Activated CD8-positive, alpha-beta T cell treated with anti-CD3 and anti-CD28 coated beads, Interleukin-2, amount 10 ng/mL, durations not matched to agents 7 days and 5 days (primary cell): ENCODE measurements around the gene ITGA7. TPM values are rescaled to one million over a fixed set of nuclear protein-coding genes. Genes with fewer than 3 reads are reported as not detected.

Experiments used
- ATAC-seq: fragments of 150-1000 bp; cut with Tn5 transposase; one replicate; pipeline ENCODE4 v1.10.0; 2021; ENCODE audit warnings: moderate library complexity
- CTCF ChIA-PET: fragments of 350-600 bp; sonication (Branson Sonifier 250); formaldehyde crosslinking; loops from one replicate; lab custom pipeline; 2021; ENCODE audit warnings: antibody characterized with exemption; lab: Charles Lee
- POLR2A ChIA-PET: fragments of 350-600 bp; sonication (Branson Sonifier 250); formaldehyde crosslinking; loops from one replicate; lab custom pipeline; 2021; ENCODE audit warnings: antibody characterized with exemption; lab: Charles Lee
- DNase-seq: peaks from one replicate; pipeline ENCODE4 v3.0.0-alpha.2; 2020
- H3K27ac Mint-ChIP-seq: one replicate; pipeline ENCODE4 v1.8.0; 2021; ENCODE audit warnings: mild to moderate bottlenecking, mixed read lengths
- H3K27me3 Mint-ChIP-seq: one replicate; pipeline ENCODE4 v1.8.0; 2021; ENCODE audit warnings: low read depth, mixed read lengths
- H3K36me3 Mint-ChIP-seq: one replicate; pipeline ENCODE4 v1.8.0; 2021; ENCODE audit warnings: low read depth, mixed read lengths
- H3K4me1 Mint-ChIP-seq: one replicate; pipeline ENCODE4 v1.8.0; 2021; ENCODE audit warnings: low read depth, mixed read lengths
- H3K4me3 Mint-ChIP-seq: one replicate; pipeline ENCODE4 v1.8.0; 2021; ENCODE audit warnings: mild to moderate bottlenecking, mixed read lengths
- H3K9me3 Mint-ChIP-seq: one replicate; pipeline ENCODE4 v1.8.0; 2022; ENCODE audit warnings: mixed read lengths; ENCODE audit not compliant: insufficient read depth
- total RNA-seq, 2 experiments: library from RNA; stranded (reverse); gene quantifications; one replicate each; pipeline ENCODE4 v1.2.3, GENCODE V29; 2021

The ITGA7 gene
- total RNA-seq, 2 experiments from 2014 or later: 2.0 to 4.2 TPM

GRCh38 chr12:55686366-55687010, 21.2 kb downstream of the ITGA7 start:
- H3K4me1 Mint-ChIP-seq: peaks cover 5% of the 10 kb centered on the region
- H3K27me3 Mint-ChIP-seq: peaks cover 9% of the 10 kb centered on the region
- no peak for ATAC-seq
- ChIA-PET POLR2A (no interaction called here), CTCF (no interaction called here)
- H3K4me3 Mint-ChIP-seq: no peak overlapping the region
- no peaks in the 10 kb centered on the region for H3K36me3 Mint-ChIP-seq
- DNase-seq: no peak
- no peaks in the 10 kb centered on the region for H3K9me3 Mint-ChIP-seq
- no peak overlapping the region for H3K27ac Mint-ChIP-seq

DNA sequence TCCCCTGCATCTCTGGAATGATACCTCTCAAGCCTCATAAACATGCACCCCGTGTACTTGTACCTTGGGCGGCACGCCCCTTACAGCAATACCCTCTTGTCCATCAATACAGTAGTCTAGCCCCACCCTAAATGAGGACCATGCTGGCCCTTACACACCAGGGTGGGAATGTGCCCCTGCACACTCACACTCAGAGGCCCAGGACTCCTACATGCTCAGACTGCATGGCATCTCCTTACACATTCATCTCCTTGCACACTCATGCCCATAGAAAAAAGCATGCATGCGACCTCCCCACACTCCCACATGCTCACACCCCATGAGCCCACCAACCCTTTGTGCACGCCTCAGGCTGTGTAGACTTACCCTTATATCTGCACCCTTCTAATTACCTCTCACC, 22.0 kb downstream of the ITGA7 start:
- Mint-ChIP-seq H3K4me1 (peaks cover 8% of the 10 kb centered on the region), H3K27ac (no peak overlapping the region), H3K9me3 (no peaks in the 10 kb centered on the region), H3K36me3 (no peaks in the 10 kb centered on the region), H3K27me3 (peaks cover 17% of the 10 kb centered on the region), H3K4me3 (no peak overlapping the region)
- CTCF ChIA-PET: no interaction called here
- POLR2A ChIA-PET: no interaction called here
- no peak for ATAC-seq
- no peak for DNase-seq

DNA sequence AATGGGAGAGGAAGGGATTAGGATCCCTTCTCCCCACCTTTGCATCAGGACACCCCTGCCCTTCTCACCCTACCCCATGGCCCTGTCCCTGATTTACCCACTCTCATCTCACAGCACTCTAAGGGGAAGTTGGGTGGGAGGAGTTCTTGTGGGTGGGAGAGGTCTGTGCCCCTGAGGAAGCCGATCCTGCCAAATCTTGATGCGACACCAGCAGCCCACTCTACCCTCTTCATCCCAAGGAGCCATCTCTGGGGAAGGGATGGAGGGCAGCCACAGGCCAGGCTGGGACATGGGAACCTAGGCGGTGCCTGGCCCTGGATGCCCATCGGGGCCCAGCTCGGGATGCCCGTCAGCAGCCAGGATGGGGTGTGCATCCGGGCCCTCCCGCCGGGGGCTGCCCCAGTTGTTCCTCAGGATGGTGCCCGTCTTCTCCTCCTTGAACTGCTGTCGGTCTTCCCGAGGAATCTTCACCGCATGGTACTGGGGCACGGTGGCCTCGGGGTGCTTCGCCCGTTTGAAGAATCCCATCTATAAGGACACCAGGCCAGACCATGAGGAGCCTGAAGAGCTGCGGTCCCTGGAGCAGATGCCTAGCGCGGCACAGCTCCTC, 22.8 kb downstream of the ITGA7 start:
- no peak overlapping the region for H3K27ac Mint-ChIP-seq
- ChIA-PET CTCF (no interaction called here), POLR2A (no interaction called here)
- no peaks in the 10 kb centered on the region for H3K36me3 Mint-ChIP-seq
- H3K4me1 Mint-ChIP-seq: peaks cover 8% of the 10 kb centered on the region
- no peak overlapping the region for H3K4me3 Mint-ChIP-seq
- ATAC-seq (no peak), DNase-seq (no peak)
- peaks cover 21% of the 10 kb centered on the region for H3K27me3 Mint-ChIP-seq
- H3K9me3 Mint-ChIP-seq: no peaks in the 10 kb centered on the region

- Mint-ChIP-seq H3K36me3 (no peaks in the 10 kb centered on the region), H3K4me1 (peaks cover 8% of the 10 kb centered on the region), H3K9me3 (no peaks in the 10 kb centered on the region), H3K27ac (no peak overlapping the region), H3K4me3 (no peak overlapping the region), H3K27me3 (peaks cover 28% of the 10 kb centered on the region)
- ATAC-seq (no peak), DNase-seq (no peak)
- ChIA-PET CTCF (interaction anchor here (0.6 to 0.9 kb wide), 2 partner anchors 23 to 407 kb away, joined by 3 to 4 read pairs; no protein-coding TSS in a partner anchor), POLR2A (no interaction called here)
Measured at GRCh38 chr12:55683676-55684075, 24.0 kb downstream of the ITGA7 start.

GRCh38 chr12:55682087-55682796, 25.5 kb downstream of the ITGA7 start:
- H3K27me3 Mint-ChIP-seq: peaks cover 29% of the 10 kb centered on the region
- ATAC-seq (no peak), DNase-seq (no peak)
- CTCF ChIA-PET: interaction anchor here (0.8 to 1.3 kb wide), 5 partner anchors 11 to 56 kb away, joined by 3 to 7 read pairs (median 4); partner anchors contain the start of gene BLOC1S1
- H3K9me3 Mint-ChIP-seq: no peaks in the 10 kb centered on the region
- no peak overlapping the region for H3K27ac Mint-ChIP-seq
- peaks cover 5% of the 10 kb centered on the region for H3K4me1 Mint-ChIP-seq
- POLR2A ChIA-PET: no interaction called here
- H3K4me3 Mint-ChIP-seq: no peak overlapping the region
- no peaks in the 10 kb centered on the region for H3K36me3 Mint-ChIP-seq

DNA sequence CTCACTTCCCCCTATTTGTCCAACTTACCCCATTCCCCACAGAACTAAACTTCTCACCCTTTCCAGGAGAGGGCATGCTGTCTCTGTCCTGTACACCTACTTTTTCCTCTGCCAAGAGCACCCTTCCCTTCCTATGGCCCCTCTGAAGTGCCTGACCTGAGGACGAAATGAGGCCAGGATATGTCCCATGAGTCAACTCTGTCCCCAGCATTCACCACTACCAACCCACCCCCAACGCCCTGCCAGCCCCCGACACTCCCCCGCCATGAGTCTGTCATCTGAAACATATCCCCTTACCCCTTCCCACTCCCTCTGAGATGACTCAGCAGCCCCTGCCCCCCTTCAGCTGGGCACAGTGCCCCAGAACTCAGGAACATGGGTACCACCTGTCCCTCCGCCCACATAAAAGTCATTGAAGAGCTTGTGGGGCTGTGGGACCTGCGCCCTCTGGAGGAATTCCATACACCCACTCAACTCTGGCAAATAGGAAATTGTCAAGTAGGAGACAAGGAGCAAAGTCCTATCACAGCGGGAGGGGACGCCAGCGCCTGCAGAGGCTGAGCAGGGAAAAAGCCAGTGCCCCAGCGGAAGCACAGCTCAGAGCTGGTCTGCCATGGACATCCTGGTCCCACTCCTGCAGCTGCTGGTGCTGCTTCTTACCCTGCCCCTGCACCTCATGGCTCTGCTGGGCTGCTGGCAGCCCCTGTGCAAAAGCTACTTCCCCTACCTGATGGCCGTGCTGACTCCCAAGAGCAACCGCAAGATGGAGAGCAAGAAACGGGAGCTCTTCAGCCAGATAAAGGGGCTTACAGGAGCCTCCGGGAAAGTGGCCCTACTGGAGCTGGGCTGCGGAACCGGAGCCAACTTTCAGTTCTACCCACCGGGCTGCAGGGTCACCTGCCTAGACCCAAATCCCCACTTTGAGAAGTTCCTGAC, 26.3 kb downstream of the ITGA7 start:
- POLR2A ChIA-PET: no interaction called here
- DNase-seq: no peak
- Mint-ChIP-seq H3K4me1 (peaks cover 5% of the 10 kb centered on the region), H3K9me3 (no peaks in the 10 kb centered on the region), H3K27ac (no peak overlapping the region), H3K4me3 (no peak overlapping the region), H3K36me3 (no peaks in the 10 kb centered on the region), H3K27me3 (peaks cover 31% of the 10 kb centered on the region)
- CTCF ChIA-PET: interaction anchor here (0.8 to 1.3 kb wide), 5 partner anchors 10 to 57 kb away, joined by 3 to 7 read pairs (median 4); partner anchors contain the start of gene BLOC1S1
- no peak for ATAC-seq

- Mint-ChIP-seq H3K27me3 (peaks cover 39% of the 10 kb centered on the region), H3K27ac (no peak overlapping the region), H3K4me1 (peaks cover 5% of the 10 kb centered on the region), H3K9me3 (no peaks in the 10 kb centered on the region), H3K36me3 (no peaks in the 10 kb centered on the region), H3K4me3 (no peak overlapping the region)
- POLR2A ChIA-PET: no interaction called here
- ATAC-seq: no peak
- DNase-seq: no peak
- CTCF ChIA-PET: no interaction called here
Measured at GRCh38 chr12:55679691-55680090, 28.0 kb downstream of the ITGA7 start.

DNA sequence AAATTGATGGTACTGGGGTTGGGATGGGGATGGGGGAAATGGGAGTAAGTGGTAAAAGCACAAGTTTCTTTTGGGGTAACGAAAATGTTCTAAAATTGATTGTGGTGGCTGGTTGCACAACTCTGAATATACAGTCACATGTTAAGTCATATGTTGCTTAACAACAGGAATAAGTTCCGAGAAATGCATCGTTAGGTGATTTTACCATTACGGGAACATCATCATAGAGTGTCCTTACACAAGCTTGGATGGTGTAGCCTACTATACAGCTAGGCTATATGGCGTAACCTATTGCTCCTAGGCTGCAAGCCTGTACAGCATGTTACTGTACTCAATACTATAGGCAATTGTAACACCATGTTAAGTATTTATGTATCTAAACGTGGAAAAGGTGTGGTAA, 31.0 kb downstream of the ITGA7 start:
- Mint-ChIP-seq H3K27ac (no peak overlapping the region), H3K36me3 (no peaks in the 10 kb centered on the region), H3K9me3 (no peaks in the 10 kb centered on the region), H3K4me1 (peaks cover 5% of the 10 kb centered on the region), H3K4me3 (no peak overlapping the region), H3K27me3 (peaks cover 42% of the 10 kb centered on the region)
- POLR2A ChIA-PET: no interaction called here
- no peak for ATAC-seq
- CTCF ChIA-PET: no interaction called here
- DNase-seq: no peak

DNA sequence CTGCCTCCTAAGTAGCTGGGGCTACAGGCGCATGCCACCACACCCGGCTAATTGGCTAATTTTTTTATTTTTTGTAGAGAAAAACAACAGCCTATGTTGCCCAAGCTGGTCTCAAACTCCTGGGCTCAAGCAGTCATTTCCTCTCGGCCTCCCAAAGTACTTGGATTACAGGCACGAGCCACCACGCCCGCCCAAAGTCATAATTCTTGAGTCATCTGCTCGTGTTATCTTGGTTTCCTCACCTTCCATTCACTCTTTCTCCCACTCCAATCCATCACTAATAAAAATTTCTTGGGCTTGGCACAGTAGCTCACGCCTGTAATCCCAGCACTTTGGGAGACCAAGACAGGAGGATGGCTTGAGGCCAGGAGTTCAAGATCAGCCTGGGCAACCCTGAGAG, 32.0 kb downstream of the ITGA7 start:
- DNase-seq: no peak
- POLR2A ChIA-PET: no interaction called here
- no peaks in the 10 kb centered on the region for H3K4me1 Mint-ChIP-seq

DNA sequence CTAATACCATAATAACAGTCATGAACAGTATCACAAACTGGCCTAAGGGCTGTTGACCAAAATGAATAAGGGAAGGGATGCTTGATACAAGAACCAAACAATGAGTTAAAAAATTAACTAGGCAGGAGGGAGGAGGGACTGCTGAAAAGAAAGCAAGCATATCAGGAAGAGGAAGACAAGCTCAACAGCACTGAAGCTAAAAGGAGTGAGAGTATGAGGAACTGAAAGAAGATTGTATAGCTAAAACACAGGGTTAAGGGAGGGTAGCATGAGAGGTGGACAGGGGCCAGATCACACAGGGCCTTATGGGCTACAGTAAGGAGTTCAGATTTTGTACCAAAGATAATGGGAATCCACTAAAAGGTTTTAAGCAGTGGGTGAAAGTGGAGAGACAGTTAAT, 34.1 kb downstream of the ITGA7 start:
- DNase-seq (no peak), ATAC-seq (no peak)
- no peaks in the 10 kb centered on the region for H3K9me3 Mint-ChIP-seq
- ChIA-PET CTCF (interaction anchor here (1.3 to 2.4 kb wide), 3 partner anchors 15 to 27 kb away, joined by 4 to 7 read pairs (median 7); no protein-coding TSS in a partner anchor), POLR2A (no interaction called here)
- H3K27me3 Mint-ChIP-seq: peaks cover 21% of the 10 kb centered on the region
- H3K36me3 Mint-ChIP-seq: no peaks in the 10 kb centered on the region
- H3K27ac Mint-ChIP-seq: no peak overlapping the region
- H3K4me1 Mint-ChIP-seq: no peaks in the 10 kb centered on the region
- no peak overlapping the region for H3K4me3 Mint-ChIP-seq

More for the DNA sequence above, 32.0 kb downstream of the ITGA7 start:
- CTCF ChIA-PET: no interaction called here
- no peaks in the 10 kb centered on the region for H3K36me3 Mint-ChIP-seq
- peaks cover 33% of the 10 kb centered on the region for H3K27me3 Mint-ChIP-seq
- no peak overlapping the region for H3K4me3 Mint-ChIP-seq
- no peaks in the 10 kb centered on the region for H3K9me3 Mint-ChIP-seq
- no peak for ATAC-seq
- no peak overlapping the region for H3K27ac Mint-ChIP-seq

DNA sequence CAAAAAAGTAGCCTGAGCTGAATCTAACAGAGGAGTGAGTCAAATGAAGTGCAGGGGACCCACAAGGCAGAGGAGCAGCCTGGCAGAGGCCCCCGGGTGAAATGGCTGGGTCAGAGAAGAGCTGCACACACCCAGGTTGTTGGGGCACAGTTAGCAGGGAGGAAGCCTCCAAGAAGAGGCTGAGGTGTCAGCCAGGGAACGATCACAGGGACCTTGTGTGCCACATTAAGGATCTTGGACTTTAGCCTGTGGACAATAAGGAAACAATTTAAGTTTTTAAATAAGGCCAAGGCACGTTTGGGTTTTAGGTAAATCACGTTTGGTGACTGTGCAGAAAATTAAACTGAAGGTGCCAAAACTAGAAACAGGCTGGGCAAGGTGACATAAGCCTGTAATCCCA, 36.0 kb downstream of the ITGA7 start:
- ChIA-PET POLR2A (no interaction called here), CTCF (interaction anchor here (0.9 to 4.1 kb wide), 3 partner anchors 10 to 25 kb away, joined by 4 to 17 read pairs (median 7); a partner anchor contains a TSS)
- no peaks in the 10 kb centered on the region for H3K9me3 Mint-ChIP-seq
- H3K4me3 Mint-ChIP-seq: no peak overlapping the region
- ATAC-seq (no peak), DNase-seq (no peak)
- H3K4me1 Mint-ChIP-seq: no peaks in the 10 kb centered on the region
- H3K27me3 Mint-ChIP-seq: peaks cover 21% of the 10 kb centered on the region
- H3K27ac Mint-ChIP-seq: no peak overlapping the region
- no peaks in the 10 kb centered on the region for H3K36me3 Mint-ChIP-seq
